ENCODE measurements around the gene ALPI. TPM values are rescaled to one million over a fixed set of nuclear protein-coding genes. Genes with fewer than 3 reads are reported as not detected.
"Not testable (repeated sequence)": the region's sequence is repeated elsewhere in the genome, so short reads cannot be mapped to it uniquely, and the experiment has no call there.

ALPI gene
- total RNA-seq, 1 donor from 2014 or later = not detected

GRCh38 chr2:232449964-232450363, 6.0 kb upstream of the ALPI start:
- Histone ChIP-seq H3K4me3 (no peak overlapping the region), H3K36me3 (no peaks in the 10 kb centered on the region), H2AFZ (replicated peaks) (no peak overlapping the region), H3K4me1 (peaks cover 4% of the 10 kb centered on the region), H4K20me1 (ENCODE audit: low read depth) (no peaks in the 10 kb centered on the region), H3K27ac (no peak overlapping the region), H3K9ac (no peak overlapping the region), H3K4me2 (no peak overlapping the region), H3K27me3 (peaks cover 16% of the 10 kb centered on the region), H3K9me3 (ENCODE audit: low read depth) (no peaks in the 10 kb centered on the region), H3F3A (ENCODE audit: low read depth) (no peaks in the 10 kb centered on the region), H3K79me2 (ENCODE audit: low read depth) (no peaks in the 10 kb centered on the region)
- Mint-ChIP-seq H3K27me3 (ENCODE audit: insufficient read depth, low read depth) (peaks cover 17% of the 10 kb centered on the region), H3K36me3 (no peaks in the 10 kb centered on the region), H3K4me3 (no peak overlapping the region), H3K9me3 (no peaks in the 10 kb centered on the region), H3K4me1 (peaks cover 27% of the 10 kb centered on the region), H3K27ac (no peak overlapping the region)
- DNase-seq (ENCODE audit: low spot score) = no peak
- TF ChIP-seq EZH2 (IDR thresholded peaks at IDR 0.05) (no peak), CTCF (IDR thresholded peaks at IDR 0.05) (no peak), EZH2phosphoT487 (IDR thresholded peaks at IDR 0.05) (no peak)

GRCh38 chr2:232451645-232452044, 4.3 kb upstream of the ALPI start:
- peaks cover 12% of the 10 kb centered on the region for H3K27me3 ChIP-seq
- not testable (repeated sequence) for H3K27ac Mint-ChIP-seq
- peaks cover 27% of the 10 kb centered on the region for H3K4me1 Mint-ChIP-seq

GRCh38 chr2:232454630-232455029, 1.3 kb upstream of the ALPI start:
- Mint-ChIP-seq H3K27ac (no peak overlapping the region), H3K4me1 (peaks cover 9% of the 10 kb centered on the region), H3K36me3 (no peaks in the 10 kb centered on the region), H3K27me3 (ENCODE audit: insufficient read depth, low read depth) (peaks cover 17% of the 10 kb centered on the region), H3K4me3 (no peak overlapping the region), H3K9me3 (no peaks in the 10 kb centered on the region)
- Histone ChIP-seq H3K4me2 (no peak overlapping the region), H4K20me1 (ENCODE audit: low read depth) (no peaks in the 10 kb centered on the region), H3K79me2 (ENCODE audit: low read depth) (no peaks in the 10 kb centered on the region), H3K9me3 (ENCODE audit: low read depth) (no peaks in the 10 kb centered on the region), H3K36me3 (no peaks in the 10 kb centered on the region), H2AFZ (replicated peaks) (no peak overlapping the region), H3K27me3 (no peaks in the 10 kb centered on the region), H3K9ac (no peak overlapping the region), H3F3A (ENCODE audit: low read depth) (no peaks in the 10 kb centered on the region), H3K4me3 (no peak overlapping the region), H3K27ac (no peak overlapping the region), H3K4me1 (no peaks in the 10 kb centered on the region)
- no peak for TF ChIP-seq EZH2phosphoT487 (IDR thresholded peaks at IDR 0.05)
- TF ChIP-seq EZH2 (IDR thresholded peaks at IDR 0.05) = no peak
- TF ChIP-seq CTCF (IDR thresholded peaks at IDR 0.05) = no peak
- DNase-seq (ENCODE audit: low spot score) = no peak

More at GRCh38 chr2:232451645-232452044, 4.3 kb upstream of the ALPI start:
- H3K79me2 ChIP-seq (ENCODE audit: low read depth); H3K4me3 ChIP-seq; H3K4me1 ChIP-seq; DNase-seq (ENCODE audit: low spot score); H3K36me3 ChIP-seq; H3K9me3 ChIP-seq (ENCODE audit: low read depth); H4K20me1 ChIP-seq (ENCODE audit: low read depth); H3K4me3 Mint-ChIP-seq; H3K36me3 Mint-ChIP-seq; H2AFZ ChIP-seq (replicated peaks); H3K27ac ChIP-seq; H3K9ac ChIP-seq; H3K4me2 ChIP-seq; H3F3A ChIP-seq (ENCODE audit: low read depth); H3K9me3 Mint-ChIP-seq: not testable (repeated sequence)
- peaks cover 17% of the 10 kb centered on the region for H3K27me3 Mint-ChIP-seq (ENCODE audit: insufficient read depth, low read depth)

GRCh38 chr2:232456296-232457120, 555 bp downstream of the ALPI start:
- Histone ChIP-seq H3K27ac (no peak overlapping the region), H3F3A (ENCODE audit: low read depth) (no peaks in the 10 kb centered on the region), H3K9ac (no peak overlapping the region), H3K4me2 (no peak overlapping the region), H3K36me3 (no peaks in the 10 kb centered on the region), H3K79me2 (ENCODE audit: low read depth) (no peaks in the 10 kb centered on the region), H2AFZ (replicated peaks) (no peak overlapping the region), H3K4me1 (no peaks in the 10 kb centered on the region), H3K27me3 (no peaks in the 10 kb centered on the region), H3K4me3 (no peak overlapping the region), H4K20me1 (ENCODE audit: low read depth) (no peaks in the 10 kb centered on the region), H3K9me3 (ENCODE audit: low read depth) (no peaks in the 10 kb centered on the region)
- DNase-seq (ENCODE audit: low spot score) = no peak
- Mint-ChIP-seq H3K27ac (no peak overlapping the region), H3K4me1 (peaks cover 5% of the 10 kb centered on the region), H3K27me3 (ENCODE audit: insufficient read depth, low read depth) (peaks cover 17% of the 10 kb centered on the region), H3K4me3 (no peak overlapping the region), H3K9me3 (no peaks in the 10 kb centered on the region), H3K36me3 (no peaks in the 10 kb centered on the region)
- no peak for TF ChIP-seq CTCF (IDR thresholded peaks at IDR 0.05)
- no peak for TF ChIP-seq EZH2phosphoT487 (IDR thresholded peaks at IDR 0.05)
- TF ChIP-seq EZH2 (IDR thresholded peaks at IDR 0.05) = no peak
